HCT116 (cell line): Measurements from ENCODE around the gene BMP8B. TPM values are rescaled to one million over a fixed set of nuclear protein-coding genes. Genes with fewer than 3 reads are reported as not detected.

Source experiments
- ATAC-seq: fragments of 200-7000 bp; cut with Tn5 transposase; 2 replicates; pipeline ENCODE4 v1.9.1; 2020; ENCODE audit warnings: mild to moderate bottlenecking, moderate library complexity
- BruUV-seq: library from RNA; stranded (reverse); fragments of 400-500 nt; replicated peaks from 2 replicates; lab custom pipeline; 2021; lab: Mats Ljungman, UMichigan
- CTCF ChIA-PET: fragments of 300-600 bp; sonication (Branson Sonifier 250); formaldehyde crosslinking; loops from one replicate; lab custom pipeline; 2021; ENCODE audit warnings: antibody characterized with exemption; lab: Charles Lee
- POLR2A ChIA-PET: fragments of 300-600, 350-600 bp; sonication (Branson Sonifier 250); formaldehyde crosslinking; loops from one replicate; lab custom pipeline; 2021; ENCODE audit warnings: antibody characterized with exemption; lab: Charles Lee
- RAD21 ChIA-PET, 2 experiments: fragments of 300-600 bp; sonication (Branson Sonifier 250); formaldehyde crosslinking; loops; one replicate each; lab custom pipeline; 2023; ENCODE audit warnings: low total read pairs in 2 of 2; ENCODE audit not compliant: uncharacterized antibody in 2 of 2, unreplicated experiment in 2 of 2, low non-redundant PET in 1 of 2; lab: Charles Lee
- DNase-seq: peaks from one replicate; pipeline ENCODE4 v3.0.0-alpha.2; 2010; ENCODE audit warnings: low read depth, low spot score
- H2AFZ ChIP-seq: fragments of 200-600 bp; shearing (Covaris generic), sonication (generic); 2 replicates; pipeline ENCODE4 v1.6.1; 2017; ENCODE audit warnings: low read depth, mixed run types, mixed read lengths, antibody characterized with exemption, low read length; ENCODE audit not compliant: poor library complexity, severe bottlenecking
- H3K27ac ChIP-seq: 2 replicates; pipeline ENCODE4 v1.5.1; 2012; ENCODE audit warnings: low read depth, low read length
- H3K27me3 ChIP-seq: fragments of 200-600 bp; sonication (generic); 2 replicates; pipeline ENCODE4 v1.6.1; 2016; ENCODE audit warnings: mixed run types, low read length, mixed read lengths; ENCODE audit not compliant: insufficient read depth
- H3K36me3 ChIP-seq, 2 experiments: fragments of 200-500 bp in 1 of 2; fragments of 200-600 bp in 1 of 2; sonication (Bioruptor generic) in 1 of 2; sonication (generic) in 1 of 2; 2 replicates each; pipeline versions ENCODE4 v1.5.1 to v1.6.1; 2014 to 2016; ENCODE audit warnings: low read length in 2 of 2, inconsistent platforms in 1 of 2, mixed read lengths in 1 of 2, mixed run types in 1 of 2; ENCODE audit not compliant: insufficient read depth in 2 of 2, control insufficient read depth in 1 of 2
- H3K4me1 ChIP-seq, 2 experiments: fragments of 200-600 bp in 1 of 2; sonication (generic) in 1 of 2; 2 replicates each; pipeline versions ENCODE4 v1.5.1 to v1.6.1; 2012 to 2017; ENCODE audit warnings: low read length in 2 of 2, inconsistent platforms in 1 of 2, mild to moderate bottlenecking in 1 of 2, mixed read lengths in 1 of 2, mixed run types in 1 of 2, moderate library complexity in 1 of 2; ENCODE audit not compliant: insufficient read depth in 2 of 2, control insufficient read depth in 1 of 2
- H3K4me2 ChIP-seq: fragments of 200-600 bp; sonication (generic); 2 replicates; pipeline ENCODE4 v1.6.1; 2017; ENCODE audit warnings: mixed run types, low read length, mixed read lengths
- H3K4me3 ChIP-seq, 2 experiments: fragments of 200-600 bp in 1 of 2; sonication (generic) in 1 of 2; replicated peaks in 1 of 2; 2 replicates each; pipeline ENCODE4 v1.5.1; 2011 to 2016; ENCODE audit warnings: low read length in 2 of 2, control low read depth in 1 of 2, low read depth in 1 of 2, mild to moderate bottlenecking in 1 of 2, mixed read lengths in 1 of 2, mixed run types in 1 of 2
- H3K79me2 ChIP-seq: fragments of 200-600 bp; sonication (generic); 2 replicates; pipeline ENCODE4 v1.6.1; 2017; ENCODE audit warnings: mild to moderate bottlenecking, mixed run types, low read length, moderate library complexity, mixed read lengths; ENCODE audit not compliant: insufficient read depth
- H3K9ac ChIP-seq: fragments of 200-600 bp; sonication (generic); 2 replicates; pipeline ENCODE4 v1.6.1; 2016; ENCODE audit warnings: low read length, mixed read lengths
- H3K9me2 ChIP-seq: fragments of 200-600 bp; sonication (generic), shearing (Covaris generic); 2 replicates; pipeline ENCODE4 v1.6.1; 2017; ENCODE audit warnings: mixed run types, mild to moderate bottlenecking, moderate library complexity; ENCODE audit not compliant: insufficient read depth
- H3K9me3 ChIP-seq, 2 experiments: fragments of 200-500 bp in 1 of 2; fragments of 200-600 bp in 1 of 2; sonication (Bioruptor generic) in 1 of 2; sonication (generic) in 1 of 2; 2 replicates each; pipeline ENCODE4 v1.6.1; 2014 to 2017; ENCODE audit warnings: low read length in 2 of 2, mixed read lengths in 2 of 2, inconsistent platforms in 1 of 2, low read depth in 1 of 2, mild to moderate bottlenecking in 1 of 2, mixed run types in 1 of 2, moderate library complexity in 1 of 2; ENCODE audit not compliant: control insufficient read depth in 1 of 2, insufficient read depth in 1 of 2
- H4K20me1 ChIP-seq: fragments of 200-600 bp; sonication (generic), shearing (Covaris generic); 2 replicates; pipeline ENCODE4 v1.6.1; 2017; ENCODE audit warnings: mixed run types, mild to moderate bottlenecking, moderate library complexity; ENCODE audit not compliant: insufficient read depth
- ATF3 ChIP-seq: IDR thresholded peaks from 2 replicates; pipeline ENCODE4 v1.6.1; 2012
- CBX3 ChIP-seq: IDR thresholded peaks from 2 replicates; pipeline ENCODE4 v1.6.1; 2012; ENCODE audit warnings: low read depth
- CEBPB ChIP-seq: IDR thresholded peaks from 2 replicates; pipeline ENCODE4 v1.6.1; 2012; ENCODE audit warnings: low read depth
- CTCF ChIP-seq, 3 experiments: fragments of 200-600 bp in 1 of 3; sonication (generic) in 1 of 3; IDR thresholded peaks in 2 of 3; conservative IDR thresholded peaks in 1 of 3; 2 replicates each; pipeline ENCODE4 v1.5.1; 2012 to 2017; ENCODE audit warnings: low read depth in 2 of 3, low read length in 2 of 3, antibody characterized with exemption in 1 of 3, borderline replicate concordance in 1 of 3, control low read depth in 1 of 3, mild to moderate bottlenecking in 1 of 3, mixed read lengths in 1 of 3, mixed run types in 1 of 3, moderate library complexity in 1 of 3; ENCODE audit not compliant: insufficient read depth in 1 of 3
- EGR1 ChIP-seq: IDR thresholded peaks from 2 replicates; pipeline ENCODE4 v1.6.1; 2012; ENCODE audit warnings: low read depth
- ELF1 ChIP-seq: IDR thresholded peaks from 2 replicates; pipeline ENCODE4 v1.6.1; 2012; ENCODE audit warnings: low read depth, borderline replicate concordance
- FOSL1 ChIP-seq: IDR thresholded peaks from 2 replicates; pipeline ENCODE4 v1.6.1; 2012; ENCODE audit warnings: low read depth
- JUND ChIP-seq: IDR thresholded peaks from 2 replicates; pipeline ENCODE4 v1.6.1; 2012
- MAX ChIP-seq: IDR thresholded peaks from 2 replicates; pipeline ENCODE4 v1.6.1; 2012
- POLR2A ChIP-seq: IDR thresholded peaks from 2 replicates; pipeline ENCODE4 v1.7.0; 2011; ENCODE audit warnings: borderline replicate concordance; ENCODE audit not compliant: insufficient read depth, insufficient read length; ENCODE audit errors: extremely low read depth
- REST ChIP-seq: IDR thresholded peaks from 2 replicates; pipeline ENCODE4 v1.6.1; 2012; ENCODE audit warnings: low read depth
- YY1 ChIP-seq: IDR thresholded peaks from 2 replicates; pipeline ENCODE4 v1.6.1; 2011; ENCODE audit warnings: low read length, low read depth, moderate library complexity, mild to moderate bottlenecking; ENCODE audit not compliant: insufficient replicate concordance; ENCODE audit errors: extremely low read depth
- ZNF274 ChIP-seq: fragments of 200-500 bp; sonication (Bioruptor generic); IDR thresholded peaks from 2 replicates; pipeline ENCODE4 v1.6.1; 2014; ENCODE audit warnings: mild to moderate bottlenecking, low read depth, low read length, inconsistent platforms
- intact Hi-C: fragments of 100-400 bp; cut with micrococcal nuclease; formaldehyde crosslinking; loops from 2 replicates; pipeline ENCODE4 v1.10.0; 2022
- total RNA-seq: library from RNA; stranded (reverse); gene quantifications from one replicate; pipeline ENCODE4 v1.2.1, GENCODE V29; 2021; ENCODE audit not compliant: unreplicated experiment

BMP8B gene
- total RNA-seq, 1 experiment from 2014 or later = 9.5 TPM

- POLR2A ChIA-PET = no interaction called here
Observed at GRCh38 chr1:39776886-39777285, 11.8 kb downstream of the BMP8B start.

More at GRCh38 chr1:39776886-39777285, 11.8 kb downstream of the BMP8B start:
- intact Hi-C loops = no loop called here
- no peak overlapping the region for H3K27ac ChIP-seq
- BruUV-seq = no TSS peak
- H2AFZ ChIP-seq = no peak overlapping the region
- no peaks in the 10 kb centered on the region for H4K20me1 ChIP-seq
- no peaks in the 10 kb centered on the region for H3K79me2 ChIP-seq
- H3K4me1 ChIP-seq = peaks cover 0 to 5% of the 10 kb centered on the region in 2 experiments; a peak in 1 of 4 replicates
- no peak overlapping the region for H3K4me2 ChIP-seq
- DNase-seq (no peak), ATAC-seq (no peak)
- no peaks in the 10 kb centered on the region for H3K9me2 ChIP-seq
- no peaks in the 10 kb centered on the region for H3K36me3 ChIP-seq
- H3K9ac ChIP-seq = no peak overlapping the region
- TF ChIP-seq JUND (no peak), FOSL1 (no peak), MAX (no peak), EGR1 (no peak), ELF1 (no peak), CBX3 (no peak), YY1 (no peak), CTCF (IDR thresholded peaks at IDR 0.05 in 2 of 3, conservative IDR thresholded peaks at IDR 0.05 in 1 of 3; ENCODE audit: borderline replicate concordance in 1 of 3, insufficient read depth in 1 of 3, low read depth in 2 of 3, low read length in 2 of 3) (no peak), REST (no peak), ZNF274 (no peak), POLR2A (no peak), CEBPB (no peak), ATF3 (no peak)
- CTCF ChIA-PET = no interaction called here
- RAD21 ChIA-PET = no interaction called here
- no peaks in the 10 kb centered on the region for H3K27me3 ChIP-seq
- no peak overlapping the region for H3K4me3 ChIP-seq
- no peaks in the 10 kb centered on the region for H3K9me3 ChIP-seq
